ENCODE results near the gene AHNAK.

The AHNAK gene

GRCh38 chr11:62419943-62420342, 126.7 kb downstream of the AHNAK start (continued):
- TF ChIP-seq KLF10 (tag by site-specific recombination; IDR thresholded peaks at IDR 0.05) (peak; percentile 50), ZNF510 (tag by site-specific recombination; IDR thresholded peaks at IDR 0.05; ENCODE audit: insufficient replicate concordance) (no peak), ZEB2 (tag by site-specific recombination; IDR thresholded peaks at IDR 0.05) (peak; percentile 30; the same call in 1 of the 2 replicates), ZNF837 (tag by site-specific recombination; IDR thresholded peaks at IDR 0.05) (no peak), ZXDB (tag by site-specific recombination; IDR thresholded peaks at IDR 0.05) (peak; percentile 62), TRIM28 (IDR thresholded peaks at IDR 0.05; ENCODE audit: borderline replicate concordance, low read length) (no peak), ZNF366 (tag by site-specific recombination; conservative IDR thresholded peaks at IDR 0.05) (peak; percentile 61), PATZ1 (tag by site-specific recombination; IDR thresholded peaks at IDR 0.05) (0 out of 2 replicates have a peak, but pooled peaks have one; percentile 9), ZNF157 (tag by site-specific recombination; IDR thresholded peaks at IDR 0.05) (no peak), HOXD13 (CRISPR knock-in tag; IDR thresholded peaks at IDR 0.05; ENCODE audit: borderline replicate concordance) (no peak), GLIS1 (tag by site-specific recombination; IDR thresholded peaks at IDR 0.05) (peak; percentile 38; the same call in 1 of the 2 replicates), PRDM10 (tag by site-specific recombination; IDR thresholded peaks at IDR 0.05) (peak; percentile 89), IKZF3 (tag by site-specific recombination; IDR thresholded peaks at IDR 0.05) (no peak)

GRCh38 chr11:62419314-62419929, 127.2 kb downstream of the AHNAK start:
- H3K4me1 ChIP-seq (ENCODE audit: control insufficient read depth, insufficient read depth, low read length): peaks cover 3% of the 10 kb centered on the region; the same call in 1 of the 2 replicates
- no peak overlapping the region for H3K27ac ChIP-seq (ENCODE audit: extremely low read depth, low read depth, low read length)
- POLR2A ChIA-PET: interaction anchor here (0.6 kb wide), 1 partner anchor 24 kb away, joined by 3 read pairs; no protein-coding TSS in a partner anchor
- H3K4me3 ChIP-seq (ENCODE audit: low read depth, low read length): no peak overlapping the region
- CTCF ChIA-PET: interaction anchor here (0.7 to 1.3 kb wide), 3 partner anchors 25 to 141 kb away, joined by 3 read pairs; no protein-coding TSS in a partner anchor
- no peaks in the 10 kb centered on the region for H3K9me3 ChIP-seq (ENCODE audit: control insufficient read depth, insufficient read depth, low read depth, low read length)
- no peaks in the 10 kb centered on the region for H3K36me3 ChIP-seq (ENCODE audit: control insufficient read depth in 2 of 2, insufficient read depth in 1 of 2, low read length in 2 of 2)
- TF ChIP-seq ZNF280D (tag by site-specific recombination; IDR thresholded peaks at IDR 0.05) (no peak), BCL11B (tag by site-specific recombination; IDR thresholded peaks at IDR 0.05; ENCODE audit: low read depth) (no peak), ZNF398 (tag by site-specific recombination; IDR thresholded peaks at IDR 0.05) (peak; percentile 78), KLF10 (tag by site-specific recombination; IDR thresholded peaks at IDR 0.05) (no peak), ZFP69B (tag by site-specific recombination; IDR thresholded peaks at IDR 0.05) (no peak), ZNF248 (tag by site-specific recombination; IDR thresholded peaks at IDR 0.05) (no peak), ZBTB1 (tag by site-specific recombination; IDR thresholded peaks at IDR 0.05) (no peak), KLF1 (tag by site-specific recombination; IDR thresholded peaks at IDR 0.05) (no peak), KLF9 (tag by site-specific recombination; IDR thresholded peaks at IDR 0.05; ENCODE audit: low read depth) (no peak), ZBTB21 (tag by site-specific recombination; IDR thresholded peaks at IDR 0.05) (no peak), ZNF341 (tag by site-specific recombination; IDR thresholded peaks at IDR 0.05; ENCODE audit: low read depth) (peak; percentile 50; the same call in 1 of the 2 replicates), ZNF692 (tag by site-specific recombination; IDR thresholded peaks at IDR 0.05) (0 out of 2 replicates have a peak, but pooled peaks have one; percentile 35)

All from HEK293 (cell line).